Stimulated activated naive CD8-positive, alpha-beta T cell treated with anti-CD3 and anti-CD28 coated beads, Interleukin-15, Interleukin-2, amounts not matched to agents 100 ng/mL and 50 ng/mL, for 24 hours (primary cell): Measurements from ENCODE around the gene CHTOP.

ENCODE experiments used
- H3K27ac Mint-ChIP-seq: one replicate; pipeline ENCODE4 v1.8.0; 2021; ENCODE audit warnings: mild to moderate bottlenecking, mixed read lengths
- H3K27me3 Mint-ChIP-seq: one replicate; pipeline ENCODE4 v1.8.0; 2021; ENCODE audit warnings: mixed read lengths
- H3K36me3 Mint-ChIP-seq: one replicate; pipeline ENCODE4 v1.8.0; 2021; ENCODE audit warnings: low read depth, mixed read lengths
- H3K4me1 Mint-ChIP-seq: one replicate; pipeline ENCODE4 v1.8.0; 2021; ENCODE audit warnings: low read depth, mixed read lengths
- H3K4me3 Mint-ChIP-seq: one replicate; pipeline ENCODE4 v1.8.0; 2021; ENCODE audit warnings: mild to moderate bottlenecking, mixed read lengths
- H3K9me3 Mint-ChIP-seq: one replicate; pipeline ENCODE4 v1.8.0; 2021; ENCODE audit warnings: mixed read lengths

CHTOP gene

GRCh38 chr1:153619171-153619570 is 14.7 kb upstream of the CHTOP start:
- Mint-ChIP-seq H3K4me3 (no peak overlapping the region), H3K9me3 (no peaks in the 10 kb centered on the region), H3K27me3 (no peaks in the 10 kb centered on the region), H3K36me3 (no peaks in the 10 kb centered on the region), H3K27ac (no peak overlapping the region), H3K4me1 (peaks cover 4% of the 10 kb centered on the region)

DNA sequence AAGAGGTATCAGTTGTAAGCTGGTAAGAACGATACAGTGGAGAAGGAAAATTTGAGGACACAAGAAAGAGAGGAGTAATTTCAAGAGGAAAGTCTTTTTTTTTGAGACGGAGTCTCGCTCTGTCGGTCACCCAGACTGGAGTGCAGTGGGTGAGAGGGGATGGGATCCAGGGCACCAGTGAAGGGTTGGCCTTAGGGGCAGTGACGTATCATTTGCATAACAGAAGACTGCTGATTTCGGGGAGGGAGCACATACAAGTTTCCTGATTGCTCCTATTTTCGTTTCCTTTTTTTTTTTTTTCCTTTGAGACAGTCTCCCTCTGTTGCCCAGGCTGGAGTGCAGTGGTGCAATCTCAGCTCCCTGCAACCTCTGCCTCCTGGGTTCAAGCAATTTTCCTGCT is 10.8 kb upstream of the CHTOP start:
- peaks cover 4% of the 10 kb centered on the region for H3K4me1 Mint-ChIP-seq
- H3K27ac Mint-ChIP-seq = no peak overlapping the region
- H3K4me3 Mint-ChIP-seq = no peak overlapping the region
- no peaks in the 10 kb centered on the region for H3K9me3 Mint-ChIP-seq
- no peaks in the 10 kb centered on the region for H3K36me3 Mint-ChIP-seq
- no peaks in the 10 kb centered on the region for H3K27me3 Mint-ChIP-seq

- no peak overlapping the region for H3K4me3 Mint-ChIP-seq
- no peaks in the 10 kb centered on the region for H3K9me3 Mint-ChIP-seq
- peaks cover 4% of the 10 kb centered on the region for H3K4me1 Mint-ChIP-seq
- no peak overlapping the region for H3K27ac Mint-ChIP-seq
- H3K27me3 Mint-ChIP-seq = no peaks in the 10 kb centered on the region
- no peaks in the 10 kb centered on the region for H3K36me3 Mint-ChIP-seq
These were observed 8.8 kb upstream of the CHTOP start for GRCh38 chr1:153624965-153625611.

DNA sequence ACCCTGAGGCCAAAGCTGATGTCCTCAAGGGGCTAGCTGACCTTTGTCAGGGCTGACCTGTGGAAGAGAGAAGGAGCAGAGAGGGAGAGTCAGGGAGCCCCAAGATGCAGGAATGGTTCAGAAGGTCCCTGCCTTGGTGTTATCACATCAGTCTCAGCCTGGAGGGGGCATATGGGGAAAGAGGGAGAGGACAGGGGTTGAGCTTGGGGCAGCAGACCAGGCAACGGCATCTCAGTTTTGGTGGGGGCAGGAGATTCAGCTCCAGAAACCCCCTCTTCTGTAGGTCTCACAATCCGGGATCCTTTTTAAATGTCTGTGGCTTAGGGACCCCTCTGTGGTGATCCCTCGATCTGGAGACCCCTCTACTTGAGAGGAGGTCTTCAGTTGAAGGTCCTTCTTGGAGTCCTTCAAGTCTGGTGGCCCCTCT is 7.4 kb upstream of the CHTOP start:
- no peak overlapping the region for H3K4me3 Mint-ChIP-seq

GRCh38 chr1:153626904-153627714 is 6.8 kb upstream of the CHTOP start, which contains the start of gene S100A13:
Gene S100A13, minus strand, starts transcription at chr1:153627505. Its CDS starts 1,033 bp downstream, at chr1:153626472.
- Mint-ChIP-seq H3K27me3 (no peaks in the 10 kb centered on the region), H3K4me3 (no peak within 1 kb of the TSS), H3K36me3 (no peaks in the 10 kb centered on the region), H3K9me3 (no peaks in the 10 kb centered on the region), H3K27ac (no peak within 1 kb of the TSS), H3K4me1 (peaks cover 17% of the 10 kb centered on the region)

More for the DNA sequence above, 7.4 kb upstream of the CHTOP start:
- H3K27ac Mint-ChIP-seq = no peak overlapping the region
- H3K27me3 Mint-ChIP-seq = no peaks in the 10 kb centered on the region
- peaks cover 11% of the 10 kb centered on the region for H3K4me1 Mint-ChIP-seq
- no peaks in the 10 kb centered on the region for H3K36me3 Mint-ChIP-seq
- H3K9me3 Mint-ChIP-seq = no peaks in the 10 kb centered on the region

- Mint-ChIP-seq H3K27me3 (no peaks in the 10 kb centered on the region), H3K27ac (no peak within 1 kb of the TSS), H3K4me1 (peaks cover 22% of the 10 kb centered on the region), H3K36me3 (no peaks in the 10 kb centered on the region), H3K4me3 (no peak within 1 kb of the TSS), H3K9me3 (no peaks in the 10 kb centered on the region)
These were observed 5.9 kb upstream of the CHTOP start, which contains the start of gene S100A1 for GRCh38 chr1:153627715-153628626. Gene S100A1, plus strand, starts transcription at chr1:153628434. Its CDS starts 2,088 bp downstream, at chr1:153630522.

DNA sequence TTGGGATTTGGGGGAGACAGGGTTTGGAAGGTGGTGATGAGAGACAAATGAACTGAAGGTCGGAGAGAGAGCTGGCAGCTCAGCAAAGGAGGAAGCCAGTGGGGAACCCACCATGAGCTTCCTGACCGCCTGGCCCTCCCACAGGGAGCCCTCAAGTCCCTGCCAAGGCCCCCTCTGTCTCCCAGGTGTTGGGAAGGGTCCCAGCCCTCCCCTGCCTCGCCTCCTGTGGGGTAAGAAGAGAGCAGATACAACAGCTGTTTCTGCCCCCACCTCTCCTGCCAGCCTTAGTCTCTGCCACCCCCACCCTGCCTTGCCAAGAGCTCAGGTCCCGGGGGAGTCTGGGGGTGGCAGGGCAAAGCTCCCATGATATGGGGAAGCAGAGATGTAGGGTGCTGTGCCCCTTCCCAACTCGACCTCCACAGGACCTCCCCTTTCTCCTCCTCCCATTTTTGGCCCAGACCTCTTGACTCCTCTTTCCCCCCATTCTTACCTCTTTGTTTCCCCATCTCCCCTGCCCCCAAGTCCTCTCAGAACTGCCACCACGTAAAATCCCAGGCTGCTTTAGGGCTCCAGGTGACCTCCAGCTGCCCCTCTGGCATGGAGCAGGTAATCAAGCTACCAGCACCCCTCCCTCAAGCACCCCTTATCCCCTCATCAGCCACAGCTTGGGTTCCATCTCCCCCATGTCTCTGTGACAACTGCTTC is 5.1 kb upstream of the CHTOP start:
- Mint-ChIP-seq H3K27ac (no peak overlapping the region), H3K4me1 (peaks cover 30% of the 10 kb centered on the region), H3K4me3 (no peak overlapping the region), H3K36me3 (no peaks in the 10 kb centered on the region), H3K9me3 (no peaks in the 10 kb centered on the region), H3K27me3 (no peaks in the 10 kb centered on the region)

DNA sequence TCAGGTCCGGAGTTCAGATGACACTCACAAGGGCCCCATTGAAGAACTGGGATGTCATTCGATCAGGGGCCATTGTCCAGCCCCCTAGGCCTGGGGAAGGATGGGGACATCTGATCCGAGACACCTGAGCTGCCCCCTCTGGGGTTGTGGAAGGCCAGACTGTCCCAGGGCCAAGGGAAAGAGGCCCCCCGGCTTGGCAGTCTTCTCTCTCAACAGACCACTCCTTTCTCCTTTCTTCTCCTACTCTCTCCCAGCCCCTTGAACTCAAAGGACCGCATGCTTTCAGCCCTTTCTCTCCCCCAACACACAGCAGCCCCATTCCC is 4.6 kb upstream of the CHTOP start:
- no peak overlapping the region for H3K27ac Mint-ChIP-seq
- no peaks in the 10 kb centered on the region for H3K27me3 Mint-ChIP-seq
- peaks cover 2% of the 10 kb centered on the region for H3K36me3 Mint-ChIP-seq
- peaks cover 31% of the 10 kb centered on the region for H3K4me1 Mint-ChIP-seq
- no peak overlapping the region for H3K4me3 Mint-ChIP-seq
- no peaks in the 10 kb centered on the region for H3K9me3 Mint-ChIP-seq

DNA sequence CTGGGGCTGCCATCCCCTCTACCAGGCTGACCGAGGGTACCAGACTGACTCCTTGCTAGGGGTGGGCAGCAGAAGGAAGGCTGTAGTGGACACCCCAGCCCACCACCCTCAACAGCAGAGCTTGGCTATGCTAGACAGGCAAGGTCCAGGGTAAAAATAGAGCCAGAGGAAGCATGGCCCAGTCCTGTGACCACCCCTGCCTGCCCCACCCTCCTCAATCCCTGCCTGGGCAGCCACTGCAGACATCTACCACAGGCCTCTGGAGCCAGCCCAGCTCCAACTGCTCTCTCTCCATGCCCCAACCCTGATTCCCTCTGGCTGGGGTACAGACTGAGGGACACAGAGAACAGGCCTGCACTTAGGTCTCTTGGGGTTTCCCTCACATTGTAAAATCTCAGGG is 3.9 kb upstream of the CHTOP start:
- Mint-ChIP-seq H3K27me3 (no peaks in the 10 kb centered on the region), H3K36me3 (peaks cover 6% of the 10 kb centered on the region), H3K4me3 (no peak overlapping the region), H3K27ac (no peak overlapping the region), H3K4me1 (peaks cover 32% of the 10 kb centered on the region), H3K9me3 (no peaks in the 10 kb centered on the region)

DNA sequence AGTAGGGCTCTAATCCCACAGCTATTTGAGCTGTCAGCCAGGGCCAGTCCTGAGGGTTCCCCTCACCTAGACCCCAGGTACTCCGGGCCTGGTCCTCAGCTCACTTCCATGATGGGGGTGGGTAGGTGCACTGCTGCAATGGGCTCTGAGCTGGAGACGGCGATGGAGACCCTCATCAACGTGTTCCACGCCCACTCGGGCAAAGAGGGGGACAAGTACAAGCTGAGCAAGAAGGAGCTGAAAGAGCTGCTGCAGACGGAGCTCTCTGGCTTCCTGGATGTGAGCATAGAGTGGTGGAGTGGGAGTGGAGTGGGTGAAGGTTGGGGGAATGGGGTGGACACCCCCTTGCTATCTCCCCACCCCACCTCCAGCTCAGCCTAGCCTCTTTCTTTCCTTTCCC is 3.5 kb upstream of the CHTOP start:
- no peaks in the 10 kb centered on the region for H3K9me3 Mint-ChIP-seq
- H3K4me3 Mint-ChIP-seq = no peak overlapping the region
- no peaks in the 10 kb centered on the region for H3K27me3 Mint-ChIP-seq
- peaks cover 34% of the 10 kb centered on the region for H3K4me1 Mint-ChIP-seq
- peaks cover 9% of the 10 kb centered on the region for H3K36me3 Mint-ChIP-seq
- no peak overlapping the region for H3K27ac Mint-ChIP-seq

DNA sequence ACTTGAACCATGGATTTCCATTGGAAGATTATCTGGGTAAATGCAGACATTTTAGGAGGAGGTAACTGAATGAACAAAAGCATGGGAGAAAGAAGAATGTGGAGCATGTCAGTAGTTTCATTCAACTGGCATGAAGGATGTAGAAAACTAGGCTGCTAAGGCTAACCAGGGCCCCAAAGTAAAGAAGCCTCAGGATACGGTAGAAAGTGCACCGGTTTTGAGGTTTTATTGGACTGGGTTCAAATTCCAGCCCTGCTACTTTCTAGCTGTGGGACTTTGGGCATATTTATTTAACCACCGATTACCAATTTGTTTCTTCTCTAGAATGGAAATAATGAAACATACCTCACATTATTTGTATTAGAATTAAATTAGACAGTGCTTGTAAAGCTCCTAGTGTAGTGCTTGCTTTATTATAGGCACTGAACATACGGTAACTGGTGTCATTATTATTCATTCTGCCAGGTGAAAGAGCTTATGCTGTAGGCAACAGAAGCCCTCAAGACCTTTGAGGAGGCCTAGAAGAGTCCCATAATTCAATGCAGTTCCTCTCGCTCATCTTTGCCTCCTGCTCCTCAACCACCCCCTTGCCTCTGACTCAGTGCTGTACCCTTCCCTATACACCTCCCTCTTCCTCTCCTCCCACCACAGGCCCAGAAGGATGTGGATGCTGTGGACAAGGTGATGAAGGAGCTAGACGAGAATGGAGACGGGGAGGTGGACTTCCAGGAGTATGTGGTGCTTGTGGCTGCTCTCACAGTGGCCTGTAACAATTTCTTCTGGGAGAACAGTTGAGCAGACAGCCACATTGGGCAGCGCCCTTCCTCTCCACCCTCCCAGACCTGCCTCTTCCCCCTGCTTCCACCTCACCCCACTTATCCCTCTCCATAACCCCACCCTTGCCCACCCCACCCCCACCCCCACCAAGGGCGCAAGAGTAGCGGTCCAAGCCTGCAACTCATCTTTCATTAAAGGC is 2.5 kb upstream of the CHTOP start:
- Mint-ChIP-seq H3K4me1 (peaks cover 43% of the 10 kb centered on the region), H3K4me3 (no peak overlapping the region), H3K36me3 (peaks cover 18% of the 10 kb centered on the region), H3K9me3 (no peaks in the 10 kb centered on the region), H3K27ac (peak overlapping the region; percentile 73), H3K27me3 (no peaks in the 10 kb centered on the region)

- Mint-ChIP-seq H3K9me3 (no peaks in the 10 kb centered on the region), H3K27ac (peak overlapping the region; percentile 97), H3K27me3 (no peaks in the 10 kb centered on the region), H3K4me3 (peak overlapping the region; percentile 95), H3K4me1 (peaks cover 54% of the 10 kb centered on the region), H3K36me3 (peaks cover 35% of the 10 kb centered on the region)
These were observed 609 bp upstream of the CHTOP start for GRCh38 chr1:153633161-153633753.

GRCh38 chr1:153635872-153636271 is 2.0 kb downstream of the CHTOP start:
- Mint-ChIP-seq H3K36me3 (peaks cover 50% of the 10 kb centered on the region), H3K27ac (peak overlapping the region; percentile 53), H3K4me1 (peaks cover 53% of the 10 kb centered on the region), H3K9me3 (no peaks in the 10 kb centered on the region), H3K4me3 (peak overlapping the region; percentile 95), H3K27me3 (no peaks in the 10 kb centered on the region)
